Ovary (tissue), 9 donors: ENCODE measurements around the gene RBM20. TPM values are rescaled to one million over a fixed set of nuclear protein-coding genes. Genes with fewer than 3 reads are reported as not detected.

Source experiments
- DNase-seq, 5 donors: peaks; one replicate each; pipeline ENCODE4 v3.0.0-alpha.2; 2019 to 2020
- H3K27ac ChIP-seq, 2 donors: fragments of 200-600 bp; one replicate each; pipeline versions ENCODE4 v1.5.1 to v1.8.0; 2019 to 2022
- H3K27me3 ChIP-seq: fragments of 200-600 bp; one replicate; pipeline ENCODE4 v1.8.0; 2022
- H3K36me3 ChIP-seq: fragments of 200-600 bp; sonication (generic); one replicate; pipeline ENCODE4 v1.5.1; 2019
- H3K4me1 ChIP-seq: one replicate; pipeline ENCODE4 v1.8.1; 2013; ENCODE audit warnings: mild to moderate bottlenecking, moderate library complexity; ENCODE audit not compliant: insufficient read depth
- H3K4me3 ChIP-seq: fragments of 200-600 bp; sonication (generic); one replicate; pipeline ENCODE4 v1.5.1; 2017
- H3K9me3 ChIP-seq, 2 donors: fragments of 200-600 bp in 1 of 2; sonication (generic) in 1 of 2; one replicate each; pipeline versions ENCODE4 v1.5.1 to v1.8.1; 2013 to 2019; ENCODE audit warnings: mild to moderate bottlenecking in 1 of 2, moderate library complexity in 1 of 2
- EP300 ChIP-seq: sonication (generic); formaldehyde crosslinking; IDR thresholded peaks from one replicate; pipeline ENCODE4 v1.6.1; 2017; ENCODE audit warnings: antibody characterized with exemption
- POLR2A ChIP-seq: fragments of 450-650 bp; IDR thresholded peaks from one replicate; pipeline ENCODE4 v1.6.1; 2017; ENCODE audit warnings: antibody characterized with exemption, mild to moderate bottlenecking, moderate library complexity
- WGBS, 3 donors: extraction: QIAGEN DNeasy Blood & Tissue Kit in 1 of 3; methylation state at CpG; one replicate each; pipeline versions ENCODE4 v1.1.5 to v1.1.7; 2013 to 2017; 5-methylcytosine and 5-hydroxymethylcytosine counted together
- intact Hi-C, 4 donors: fragments of 100-400 bp; cut with DNase I; formaldehyde crosslinking; loops; one replicate each; pipeline versions ENCODE4 v1.11.0 to v1.15.1; 2022 to 2023
- polyA plus RNA-seq, 2 donors: library from polyadenylated mRNA; stranded (reverse); fragments of 200-250 nt in 1 of 2; fragments of 350-450 nt in 1 of 2; fragmentation: Illumina TruSeq in 1 of 2; extraction: RNeasy Lipid Tissue Mini Kit (QIAGEN cat#74804) in 1 of 2; gene quantifications; one replicate each; pipeline ENCODE4 v1.2.3, GENCODE V29; 2013 to 2014
- total RNA-seq, 7 donors: library from RNA; depleted of rRNA in 2 of 7; stranded (reverse); fragments of >200 nt in 2 of 7; fragmentation: NEBNext Ultra II Directional in 3 of 7; extraction: Animal tissue kit (Norgen Biotek cat#: 25700) in 3 of 7; gene quantifications; one replicate each; pipeline versions ENCODE4 v1.1.0 to v1.2.4, GENCODE V29; 2016 to 2023
- TF ChIP-seq, protein P1 (sequence below), 3 donors: fragments of 450-650 bp in 2 of 3; fragments of 200-600 bp in 1 of 3; IDR thresholded peaks; one replicate each; pipeline versions ENCODE4 v1.5.1 to v1.8.0; 2016 to 2022; ENCODE audit warnings: antibody characterized with exemption in 3 of 3, mild to moderate bottlenecking in 1 of 3
- donor health status: DM: no; HTN: no; CAD: no; lungs with moderate emphysema.
- donor health status: DM: no; HTN: no; CAD: no.
- donor health status: Bipolar disorder and iron deficiency.
- donor health status: DM: yes; HTN: yes; CAD: no.
- donor health status: DM: no; HTN: no; CAD: no.
- donor health status: DM: yes; HTN: yes; CAD: no.

RBM20 gene
- total and polyA plus RNA-seq, 9 donors: 0.96 to 4.9 (median 3.6) TPM

DNA sequence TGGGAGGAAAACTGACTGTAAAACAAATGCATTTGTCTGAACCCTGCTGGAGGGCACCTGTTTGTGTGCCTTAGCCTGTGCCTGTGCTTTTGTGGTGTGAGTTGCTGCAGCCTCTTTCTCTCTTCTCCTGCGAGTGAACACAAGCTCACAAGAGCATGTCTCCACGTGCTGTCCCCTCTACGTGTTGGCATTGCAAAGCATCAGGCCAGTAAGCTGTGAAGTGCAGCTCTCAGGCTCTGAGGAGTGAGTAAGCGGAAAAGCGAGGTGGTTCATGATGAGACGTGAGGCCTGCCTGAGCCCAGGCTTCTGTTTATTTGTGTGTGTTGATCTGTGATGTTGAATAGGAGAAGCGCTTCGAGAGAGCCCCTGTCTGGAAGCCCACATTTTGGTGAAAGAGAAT is 142.0 kb downstream of the RBM20 start:
- no peak for DNase-seq
- intact Hi-C loops: no loop called here
- Histone ChIP-seq H3K4me3 (no peak overlapping the region), H3K27ac (no peak overlapping the region), H3K27me3 (no peaks in the 10 kb centered on the region), H3K4me1 (no peaks in the 10 kb centered on the region), H3K9me3 (no peaks in the 10 kb centered on the region), H3K36me3 (no peaks in the 10 kb centered on the region)
- TF ChIP-seq EP300: no peak
- no peak for TF ChIP-seq POLR2A
- TF ChIP-seq, protein P1, sequence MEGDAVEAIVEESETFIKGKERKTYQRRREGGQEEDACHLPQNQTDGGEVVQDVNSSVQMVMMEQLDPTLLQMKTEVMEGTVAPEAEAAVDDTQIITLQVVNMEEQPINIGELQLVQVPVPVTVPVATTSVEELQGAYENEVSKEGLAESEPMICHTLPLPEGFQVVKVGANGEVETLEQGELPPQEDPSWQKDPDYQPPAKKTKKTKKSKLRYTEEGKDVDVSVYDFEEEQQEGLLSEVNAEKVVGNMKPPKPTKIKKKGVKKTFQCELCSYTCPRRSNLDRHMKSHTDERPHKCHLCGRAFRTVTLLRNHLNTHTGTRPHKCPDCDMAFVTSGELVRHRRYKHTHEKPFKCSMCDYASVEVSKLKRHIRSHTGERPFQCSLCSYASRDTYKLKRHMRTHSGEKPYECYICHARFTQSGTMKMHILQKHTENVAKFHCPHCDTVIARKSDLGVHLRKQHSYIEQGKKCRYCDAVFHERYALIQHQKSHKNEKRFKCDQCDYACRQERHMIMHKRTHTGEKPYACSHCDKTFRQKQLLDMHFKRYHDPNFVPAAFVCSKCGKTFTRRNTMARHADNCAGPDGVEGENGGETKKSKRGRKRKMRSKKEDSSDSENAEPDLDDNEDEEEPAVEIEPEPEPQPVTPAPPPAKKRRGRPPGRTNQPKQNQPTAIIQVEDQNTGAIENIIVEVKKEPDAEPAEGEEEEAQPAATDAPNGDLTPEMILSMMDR (IDR thresholded peaks at IDR 0.05): no peak
- 81 to 82% (median 81%) methylated on average over 8 of the region's 8 CpGs for WGBS, 3 donors

DNA sequence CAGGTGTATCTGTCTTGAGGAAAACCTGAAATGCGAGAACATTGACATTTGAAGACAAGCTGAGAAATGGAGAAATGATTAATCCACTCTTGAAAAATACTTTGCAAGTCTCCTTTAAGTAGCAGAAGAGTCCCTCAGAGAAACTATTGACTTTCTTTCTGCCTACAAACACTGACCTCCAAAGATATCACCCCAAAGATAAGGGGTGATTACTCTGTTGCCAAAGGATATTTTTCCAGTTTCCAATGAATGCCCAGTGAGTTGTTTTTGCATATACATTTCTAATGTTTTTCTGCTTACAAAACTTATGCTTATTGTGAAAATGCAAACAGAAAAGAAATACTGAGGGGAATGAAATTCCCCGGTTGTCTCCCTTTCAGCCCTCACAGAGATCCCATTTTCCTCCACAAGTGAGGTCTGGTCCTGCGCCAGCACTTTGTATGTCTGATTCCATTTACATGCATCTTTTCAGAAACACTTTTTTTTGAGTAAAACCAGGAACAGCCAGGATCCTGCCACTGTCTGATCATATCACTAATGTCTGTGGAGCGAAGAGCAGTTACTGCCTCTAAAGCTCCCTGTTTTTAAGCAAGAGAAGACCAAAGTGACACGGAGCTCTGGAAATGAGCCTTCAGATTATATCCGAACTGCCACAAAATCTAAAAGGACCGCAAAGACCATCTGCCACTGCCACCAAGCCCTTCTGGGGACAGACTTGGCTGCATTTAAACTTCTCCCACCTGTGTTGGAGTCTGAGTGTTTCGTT is 144.7 kb downstream of the RBM20 start:
- H3K4me1 ChIP-seq: no peaks in the 10 kb centered on the region
- H3K9me3 ChIP-seq: no peaks in the 10 kb centered on the region
- no peaks in the 10 kb centered on the region for H3K27me3 ChIP-seq
- H3K36me3 ChIP-seq: no peaks in the 10 kb centered on the region
- no peak for DNase-seq
- intact Hi-C loops: no loop called here
- H3K4me3 ChIP-seq: no peak overlapping the region
- WGBS, 3 donors: 76 to 85% (median 78%) methylated on average over 8 of the region's 8 CpGs
- H3K27ac ChIP-seq: no peak overlapping the region
- TF ChIP-seq EP300 (no peak), POLR2A (no peak)

DNA sequence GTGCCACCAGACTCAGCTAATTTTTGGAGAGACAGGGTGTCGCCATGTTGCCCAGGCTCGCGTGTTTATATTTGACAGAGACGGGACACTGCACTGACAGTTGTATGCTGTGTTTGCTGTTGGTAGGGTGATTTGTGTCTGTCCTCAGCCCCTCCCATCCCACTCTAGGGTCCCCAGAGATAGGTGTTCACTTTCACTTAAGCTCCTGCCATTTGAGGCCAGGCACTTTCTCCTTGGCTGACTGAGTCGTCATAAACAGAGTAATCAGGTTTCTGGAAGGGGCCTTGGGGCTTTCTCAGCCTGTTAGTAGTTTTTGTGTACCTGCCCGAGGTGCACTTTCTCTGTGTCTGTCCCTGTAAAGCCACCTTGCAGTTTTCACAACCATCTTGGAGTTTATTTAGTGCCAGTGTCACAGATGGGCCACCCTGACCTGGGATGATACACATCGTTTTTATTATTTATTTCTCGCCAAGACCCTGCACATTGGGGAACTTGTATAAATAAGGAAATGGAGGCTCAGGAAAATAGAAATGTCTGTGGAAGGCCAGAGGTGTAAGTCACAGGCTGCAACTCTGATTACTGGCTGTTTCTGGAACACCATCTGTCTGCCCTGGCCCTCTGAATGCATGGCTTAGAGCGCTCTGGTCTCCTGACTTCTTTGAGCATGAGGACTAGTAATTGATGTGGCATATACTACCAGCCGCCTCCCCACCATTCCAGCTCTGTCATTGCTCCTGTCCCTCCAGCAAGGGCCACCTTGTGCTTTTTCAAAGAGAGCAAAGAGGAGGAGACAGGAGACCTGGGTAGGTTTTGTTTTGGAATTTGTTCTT is 145.7 kb downstream of the RBM20 start:
- TF ChIP-seq, protein P1 (IDR thresholded peaks at IDR 0.05): no peak
- TF ChIP-seq EP300: no peak
- TF ChIP-seq POLR2A: no peak
- no peak overlapping the region for H3K4me3 ChIP-seq
- no peaks in the 10 kb centered on the region for H3K4me1 ChIP-seq
- H3K9me3 ChIP-seq: no peaks in the 10 kb centered on the region
- no peaks in the 10 kb centered on the region for H3K36me3 ChIP-seq
- intact Hi-C loops: no loop called here
- no peak overlapping the region for H3K27ac ChIP-seq
- H3K27me3 ChIP-seq: no peaks in the 10 kb centered on the region
- DNase-seq: no peak
- 72 to 89% (median 85%) methylated on average over 10 of the region's 10 CpGs for WGBS, 3 donors

DNA sequence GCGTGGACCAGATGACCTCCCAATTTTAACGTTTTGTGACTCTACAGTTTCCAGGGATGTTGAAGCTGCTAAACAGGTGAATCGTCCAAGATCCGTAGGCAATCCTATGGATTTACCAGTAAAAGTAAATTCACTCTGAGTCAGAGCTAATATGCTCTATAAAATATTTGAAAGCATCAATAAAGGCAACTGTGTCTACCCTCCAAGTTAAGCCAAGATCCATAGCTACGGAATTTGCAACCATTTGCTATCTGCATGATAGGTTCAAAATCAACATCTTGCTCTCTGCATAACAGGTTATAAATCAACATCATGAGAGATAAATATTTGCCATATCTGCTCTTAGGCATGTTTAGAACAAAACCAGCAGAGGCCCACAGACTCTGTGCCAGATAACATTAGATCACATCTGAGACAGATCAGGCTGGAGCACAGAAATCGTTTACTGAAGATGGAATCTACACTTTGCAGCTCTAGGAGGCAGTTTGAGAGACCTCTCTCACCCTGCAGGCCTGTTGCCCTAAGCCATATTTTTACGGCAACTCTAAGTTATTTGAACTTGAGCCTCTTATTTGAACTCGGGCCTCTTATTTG is 146.9 kb downstream of the RBM20 start:
- no peaks in the 10 kb centered on the region for H3K4me1 ChIP-seq
- no peaks in the 10 kb centered on the region for H3K36me3 ChIP-seq
- H3K9me3 ChIP-seq: no peaks in the 10 kb centered on the region
- TF ChIP-seq, protein P1 (IDR thresholded peaks at IDR 0.05): no peak
- TF ChIP-seq EP300: no peak
- TF ChIP-seq POLR2A: no peak
- H3K27me3 ChIP-seq: no peaks in the 10 kb centered on the region
- 72 to 80% (median 76%) methylated on average over 8 of the region's 8 CpGs for WGBS, 3 donors
- DNase-seq: no peak
- H3K4me3 ChIP-seq: no peak overlapping the region
- intact Hi-C loops: no loop called here
- H3K27ac ChIP-seq: no peak overlapping the region
